ENCODE data around the gene TMED6. TPM values are rescaled to one million over a fixed set of nuclear protein-coding genes. Genes with fewer than 3 reads are reported as not detected.

Gene TMED6
- total RNA-seq, 4 donors from 2014 or later, result not detected

DNA sequence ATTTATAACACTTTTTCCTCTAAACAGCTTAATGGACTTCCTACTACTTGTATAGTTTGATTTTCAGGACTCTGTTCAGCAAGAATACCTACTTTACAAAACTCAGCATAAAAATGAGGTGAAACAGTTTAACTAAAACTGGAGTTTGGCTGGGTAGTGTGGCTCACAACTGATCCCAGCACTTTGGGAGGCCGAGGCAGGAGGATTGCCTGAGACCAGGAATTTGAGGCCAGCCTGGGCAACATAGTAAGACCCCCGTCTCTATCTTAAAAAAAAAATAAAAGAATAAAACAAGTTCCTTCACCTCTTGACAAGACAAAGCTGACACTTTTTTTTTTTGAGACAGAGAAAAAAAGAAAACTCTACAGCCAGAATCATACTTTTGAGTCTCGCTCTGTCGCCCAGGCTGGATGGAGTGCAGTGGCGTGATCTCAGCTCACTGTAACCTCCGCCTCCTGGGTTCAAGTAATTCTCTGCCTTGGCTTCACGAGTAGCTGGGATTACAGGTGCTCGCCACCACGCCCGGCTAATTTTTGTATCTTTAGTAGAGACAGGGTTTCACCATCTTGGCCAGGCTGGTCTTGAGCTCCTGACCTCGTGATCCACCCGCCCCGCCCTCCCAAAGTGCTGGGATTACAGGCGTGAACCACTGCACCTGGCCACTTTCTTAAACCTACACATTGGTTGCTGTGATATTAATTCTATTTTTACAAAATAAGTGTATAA is 23.8 kb downstream of the TMED6 start:
- TF ChIP-seq POLR2A (IDR thresholded peaks at IDR 0.05; ENCODE audit: low read depth) (no peak), EP300 (IDR thresholded peaks at IDR 0.05) (no peak), POLR2AphosphoS5 (IDR thresholded peaks at IDR 0.05) (no peak)
- TF ChIP-seq, protein P1, sequence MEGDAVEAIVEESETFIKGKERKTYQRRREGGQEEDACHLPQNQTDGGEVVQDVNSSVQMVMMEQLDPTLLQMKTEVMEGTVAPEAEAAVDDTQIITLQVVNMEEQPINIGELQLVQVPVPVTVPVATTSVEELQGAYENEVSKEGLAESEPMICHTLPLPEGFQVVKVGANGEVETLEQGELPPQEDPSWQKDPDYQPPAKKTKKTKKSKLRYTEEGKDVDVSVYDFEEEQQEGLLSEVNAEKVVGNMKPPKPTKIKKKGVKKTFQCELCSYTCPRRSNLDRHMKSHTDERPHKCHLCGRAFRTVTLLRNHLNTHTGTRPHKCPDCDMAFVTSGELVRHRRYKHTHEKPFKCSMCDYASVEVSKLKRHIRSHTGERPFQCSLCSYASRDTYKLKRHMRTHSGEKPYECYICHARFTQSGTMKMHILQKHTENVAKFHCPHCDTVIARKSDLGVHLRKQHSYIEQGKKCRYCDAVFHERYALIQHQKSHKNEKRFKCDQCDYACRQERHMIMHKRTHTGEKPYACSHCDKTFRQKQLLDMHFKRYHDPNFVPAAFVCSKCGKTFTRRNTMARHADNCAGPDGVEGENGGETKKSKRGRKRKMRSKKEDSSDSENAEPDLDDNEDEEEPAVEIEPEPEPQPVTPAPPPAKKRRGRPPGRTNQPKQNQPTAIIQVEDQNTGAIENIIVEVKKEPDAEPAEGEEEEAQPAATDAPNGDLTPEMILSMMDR (IDR thresholded peaks at IDR 0.05), result no peak
- intact Hi-C loops (cut with DNase I), result no loop called here
- peak overlapping the region in 1 of 4 donors; percentile 15 for H3K27ac ChIP-seq (replicated peaks in 1 of 4)
- H3K4me1 ChIP-seq, result peaks cover 36 to 66% (median 59%) of the 10 kb centered on the region in 4 donors
- no peak overlapping the region for H3K4me3 ChIP-seq
- no peak for DNase-seq (ENCODE audit: extremely low spot score)
- H3K36me3 ChIP-seq, result peaks cover 27 to 71% (median 63%) of the 10 kb centered on the region in 4 donors
- 92% methylated on average over 14 of the region's 14 CpGs for WGBS
- H3K27me3 ChIP-seq, result no peaks in the 10 kb centered on the region
- H3K9me3 ChIP-seq, result no peaks in the 10 kb centered on the region

DNA sequence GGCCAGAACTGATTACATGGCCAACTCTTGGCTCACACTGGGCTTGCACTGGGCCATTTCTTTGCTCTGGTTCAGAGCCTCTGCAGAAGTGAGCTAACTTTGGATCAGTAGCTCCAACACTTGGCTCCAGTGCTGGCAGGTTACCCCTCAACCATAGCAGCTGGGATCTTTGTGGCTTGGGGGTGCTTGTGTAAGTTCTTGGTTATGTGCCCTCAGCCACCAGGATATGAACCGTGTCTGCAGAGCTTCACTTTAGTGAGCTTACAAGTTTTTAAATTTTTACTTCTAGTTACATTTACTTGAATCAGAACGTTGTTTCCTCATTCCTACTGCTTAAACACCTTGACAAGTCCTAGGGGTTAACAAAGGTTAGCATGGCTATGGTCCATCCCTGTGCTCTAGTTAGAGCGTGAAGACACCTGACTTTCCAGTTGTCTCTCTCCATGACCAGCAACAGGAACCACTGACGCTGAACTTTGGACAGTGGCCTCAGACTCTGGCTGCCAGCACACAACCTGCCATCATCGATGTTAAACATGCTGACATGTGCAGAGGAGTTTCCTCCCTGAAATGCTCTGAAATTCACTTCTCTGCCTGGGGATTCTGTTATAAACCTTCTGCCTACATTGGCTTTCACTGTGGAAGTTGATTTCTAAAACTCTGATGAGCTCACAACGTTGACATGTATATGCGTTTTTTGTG is 25.3 kb downstream of the TMED6 start:
- TF ChIP-seq POLR2AphosphoS5 (IDR thresholded peaks at IDR 0.05), result no peak
- no peak for TF ChIP-seq EP300 (IDR thresholded peaks at IDR 0.05)
- TF ChIP-seq, protein P1 (IDR thresholded peaks at IDR 0.05), result no peak
- TF ChIP-seq POLR2A (IDR thresholded peaks at IDR 0.05; ENCODE audit: low read depth), result no peak
- Histone ChIP-seq H3K4me3 (no peak overlapping the region), H3K9me3 (no peaks in the 10 kb centered on the region), H3K27ac (replicated peaks in 1 of 4) (no peak overlapping the region), H3K4me1 (peaks cover 34 to 60% (median 54%) of the 10 kb centered on the region in 4 donors), H3K36me3 (peaks cover 31 to 71% (median 66%) of the 10 kb centered on the region in 4 donors), H3K27me3 (no peaks in the 10 kb centered on the region)
- 44% methylated on average over 6 of the region's 7 CpGs for WGBS
- intact Hi-C loops (cut with DNase I), result no loop called here
- DNase-seq (ENCODE audit: extremely low spot score), result no peak

DNA sequence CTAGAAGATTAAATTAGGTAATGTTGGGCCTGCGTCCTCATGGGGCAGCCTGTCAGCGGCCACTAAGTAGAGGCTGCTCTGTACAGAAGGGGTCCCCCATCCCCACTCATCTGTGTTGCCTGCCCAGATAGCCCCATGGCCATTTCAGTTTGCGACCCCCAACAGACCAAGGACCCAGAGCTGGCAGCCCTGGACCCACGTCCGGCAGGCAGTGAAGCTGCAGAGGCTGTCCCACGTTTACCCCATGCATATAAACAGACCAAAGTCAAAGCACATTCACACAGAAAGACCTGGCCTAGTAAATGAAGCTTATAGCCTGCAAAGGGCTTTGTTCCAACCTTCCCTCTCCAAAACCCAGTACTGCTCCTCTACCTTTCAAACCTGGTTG is 25.8 kb downstream of the TMED6 start:
- Histone ChIP-seq H3K4me1 (peaks cover 30 to 54% (median 49%) of the 10 kb centered on the region in 4 donors), H3K27me3 (no peaks in the 10 kb centered on the region), H3K27ac (replicated peaks in 1 of 4) (no peak overlapping the region), H3K36me3 (peaks cover 36 to 77% (median 71%) of the 10 kb centered on the region in 4 donors), H3K9me3 (no peaks in the 10 kb centered on the region), H3K4me3 (no peak overlapping the region)
- DNase-seq (ENCODE audit: extremely low spot score), result no peak
- TF ChIP-seq, protein P1 (IDR thresholded peaks at IDR 0.05), result no peak
- TF ChIP-seq EP300 (IDR thresholded peaks at IDR 0.05), result no peak
- TF ChIP-seq POLR2A (IDR thresholded peaks at IDR 0.05; ENCODE audit: low read depth), result no peak
- TF ChIP-seq POLR2AphosphoS5 (IDR thresholded peaks at IDR 0.05), result no peak
- 65% methylated on average over 6 of the region's 6 CpGs for WGBS
- intact Hi-C loops (cut with DNase I), result no loop called here

DNA sequence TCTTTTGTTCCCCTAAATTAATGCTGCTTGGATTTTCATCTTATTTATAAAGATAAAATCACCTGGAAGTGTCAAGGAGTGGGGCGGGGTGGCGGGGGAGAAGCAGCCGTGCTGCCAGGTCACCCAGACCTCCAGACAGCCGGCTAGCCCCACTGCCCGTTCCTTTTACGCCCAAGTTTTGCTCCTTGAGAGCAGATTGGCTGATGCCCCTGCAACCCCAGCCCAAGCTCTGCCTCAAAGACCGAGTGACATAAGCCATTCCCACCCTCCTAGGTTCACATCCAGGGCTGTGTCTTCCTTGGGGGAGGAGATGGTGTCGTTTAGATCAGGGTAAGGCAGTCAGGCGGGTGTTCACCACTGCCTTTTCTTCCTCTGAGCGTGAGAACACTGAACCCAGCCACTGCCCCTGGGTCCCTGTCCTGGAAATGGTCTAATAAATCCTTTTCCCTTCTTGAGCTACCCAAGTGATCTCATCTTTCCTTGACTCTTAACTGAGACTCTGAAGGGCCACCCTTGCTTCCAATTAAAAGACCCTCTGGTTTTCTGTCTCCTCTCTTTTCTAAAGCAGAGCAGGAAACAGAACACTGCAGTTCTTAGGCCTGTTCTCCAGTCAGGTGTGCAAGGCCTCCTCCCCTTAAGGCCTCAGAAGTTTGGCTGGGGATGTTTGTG is 26.9 kb downstream of the TMED6 start:
- intact Hi-C loops (cut with DNase I), result no loop called here
- WGBS, result 84% methylated on average over 10 of the region's 10 CpGs
- Histone ChIP-seq H3K4me3 (no peak overlapping the region), H3K27me3 (no peaks in the 10 kb centered on the region), H3K27ac (replicated peaks in 1 of 4) (no peak overlapping the region), H3K4me1 (peaks cover 29 to 50% (median 46%) of the 10 kb centered on the region in 4 donors), H3K9me3 (no peaks in the 10 kb centered on the region), H3K36me3 (peaks cover 47 to 87% (median 82%) of the 10 kb centered on the region in 4 donors)
- TF ChIP-seq POLR2AphosphoS5 (IDR thresholded peaks at IDR 0.05) (no peak), EP300 (IDR thresholded peaks at IDR 0.05) (no peak)
- no peak for DNase-seq (ENCODE audit: extremely low spot score)

DNA sequence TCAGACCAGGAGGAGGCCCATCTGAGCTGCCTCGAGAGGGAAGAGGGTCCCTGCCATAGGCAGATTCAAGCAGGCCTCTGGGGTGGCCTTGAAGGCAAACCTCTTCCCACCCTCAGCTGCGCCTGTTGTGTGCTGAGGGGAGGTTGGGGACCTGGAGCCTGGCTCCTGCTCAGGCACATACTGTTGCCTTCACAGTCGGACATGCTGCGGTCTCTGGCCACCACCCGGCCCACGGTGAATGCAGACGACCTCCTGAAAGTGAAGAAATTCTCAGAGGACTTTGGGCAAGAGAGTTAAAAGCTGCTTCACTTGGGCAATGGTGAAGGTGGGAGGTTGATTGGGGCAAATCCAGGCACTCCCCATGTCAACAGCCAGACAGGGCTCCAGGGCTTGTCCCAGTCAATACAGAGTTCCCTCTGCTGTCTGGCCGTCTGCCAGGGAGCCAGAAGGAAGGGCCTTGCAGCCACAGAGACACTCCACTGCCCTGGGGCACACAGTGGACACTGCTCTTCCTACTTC is 27.5 kb downstream of the TMED6 start:
- H3K27ac ChIP-seq (replicated peaks in 1 of 4), result no peak overlapping the region
- WGBS, result 80% methylated on average over 8 of the region's 8 CpGs
- H3K36me3 ChIP-seq, result peaks cover 53 to 94% (median 88%) of the 10 kb centered on the region in 4 donors
- H3K27me3 ChIP-seq, result no peaks in the 10 kb centered on the region
- H3K4me1 ChIP-seq, result peaks cover 22 to 43% (median 39%) of the 10 kb centered on the region in 4 donors
- no peak overlapping the region for H3K4me3 ChIP-seq
- intact Hi-C loops (cut with DNase I), result no loop called here
- H3K9me3 ChIP-seq, result no peaks in the 10 kb centered on the region
- DNase-seq (ENCODE audit: extremely low spot score), result no peak
- TF ChIP-seq POLR2A (IDR thresholded peaks at IDR 0.05; ENCODE audit: low read depth), result no peak
- TF ChIP-seq, protein P1 (IDR thresholded peaks at IDR 0.05), result no peak
- TF ChIP-seq POLR2AphosphoS5 (IDR thresholded peaks at IDR 0.05), result no peak
- no peak for TF ChIP-seq EP300 (IDR thresholded peaks at IDR 0.05)
